NCI-H1105 treated with DMSO at 0.1 percent for 48 hours (cell line): ENCODE data around the gene CDHR4.
"Not testable (repeated sequence)": the region's sequence is repeated elsewhere in the genome, so short reads cannot be mapped to it uniquely, and the experiment has no call there.

Source experiments
- DNase-seq: peaks from one replicate; lab custom pipeline; 2025; lab: John Stamatoyannopoulos, UW

The CDHR4 gene

GRCh38 chr3:49780080-49780974 is 19.3 kb downstream of the CDHR4 start:
- no peak for DNase-seq

- DNase-seq = no peak
These were observed 20.2 kb downstream of the CDHR4 start for GRCh38 chr3:49779358-49780079.

GRCh38 chr3:49776101-49776500 is 23.6 kb downstream of the CDHR4 start:
- DNase-seq = not testable (repeated sequence)

- no peak for DNase-seq
These were observed 24.1 kb downstream of the CDHR4 start for GRCh38 chr3:49775538-49775937.

- DNase-seq = no peak
These were observed 27.0 kb downstream of the CDHR4 start for GRCh38 chr3:49772703-49773102.

- no peak for DNase-seq
These were observed 28.2 kb downstream of the CDHR4 start for GRCh38 chr3:49771340-49771938.

GRCh38 chr3:49769926-49770325 is 29.7 kb downstream of the CDHR4 start:
- no peak for DNase-seq

- no peak for DNase-seq
These were observed 30.3 kb downstream of the CDHR4 start for GRCh38 chr3:49769286-49769915.

- no peak for DNase-seq
These were observed 35.7 kb downstream of the CDHR4 start for GRCh38 chr3:49763981-49764380.

- no peak for DNase-seq
These were observed 38.0 kb downstream of the CDHR4 start for GRCh38 chr3:49761661-49762060.

GRCh38 chr3:49759226-49759625 is 40.4 kb downstream of the CDHR4 start:
- no peak for DNase-seq

- no peak for DNase-seq
These were observed 42.5 kb downstream of the CDHR4 start for GRCh38 chr3:49757197-49757596.

- DNase-seq = no peak
These were observed 43.6 kb downstream of the CDHR4 start for GRCh38 chr3:49756036-49756435.

- DNase-seq = no peak
These were observed 45.1 kb downstream of the CDHR4 start for GRCh38 chr3:49754536-49754935.

- DNase-seq = no peak
These were observed 48.2 kb downstream of the CDHR4 start for GRCh38 chr3:49751501-49751900.

GRCh38 chr3:49750056-49750455 is 49.6 kb downstream of the CDHR4 start:
- no peak for DNase-seq

GRCh38 chr3:49748874-49749273 is 50.8 kb downstream of the CDHR4 start:
- not testable (repeated sequence) for DNase-seq

GRCh38 chr3:49747792-49748480 is 51.7 kb downstream of the CDHR4 start:
- DNase-seq = no peak

GRCh38 chr3:49745986-49746385 is 53.7 kb downstream of the CDHR4 start:
- no peak for DNase-seq
